Astrocyte (in vitro differentiated cells and primary cell): Measurements from ENCODE around the gene MYO19. TPM values are rescaled to one million over a fixed set of nuclear protein-coding genes. Genes with fewer than 3 reads are reported as not detected.

Experiments used
- DNase-seq: peaks from one replicate; pipeline ENCODE4 v3.0.0-alpha.2; 2010; ENCODE audit warnings: low read depth
- FAIRE-seq: peaks from 2 replicates; lab custom pipeline; 2011; peaks lifted over from hg19 to GRCh38; lab: Jason Lieb, UNC
- H2AFZ ChIP-seq: 2 replicates; pipeline ENCODE4 v1.6.0; 2012; ENCODE audit warnings: low read depth, low read length, inconsistent platforms
- H3K27ac ChIP-seq: 2 replicates; pipeline ENCODE4 v1.5.1; 2011; ENCODE audit warnings: low read depth, low read length, inconsistent platforms
- H3K27me3 ChIP-seq: 2 replicates; pipeline ENCODE4 v1.6.0; 2011; ENCODE audit warnings: low read length, inconsistent platforms; ENCODE audit not compliant: insufficient read depth
- H3K36me3 ChIP-seq: 2 replicates; pipeline ENCODE4 v1.5.1; 2011; ENCODE audit warnings: low read length, inconsistent platforms; ENCODE audit not compliant: insufficient read depth
- H3K4me1 ChIP-seq: 2 replicates; pipeline ENCODE4 v1.5.1; 2011; ENCODE audit warnings: low read length, inconsistent platforms; ENCODE audit not compliant: insufficient read depth
- H3K4me2 ChIP-seq: 2 replicates; pipeline ENCODE4 v1.6.0; 2012; ENCODE audit warnings: low read length, inconsistent platforms
- H3K4me3 ChIP-seq: 2 replicates; pipeline ENCODE4 v1.5.1; 2011; ENCODE audit warnings: low read depth, mild to moderate bottlenecking, low read length, inconsistent platforms; ENCODE audit not compliant: insufficient read depth
- H3K79me2 ChIP-seq: 2 replicates; pipeline ENCODE4 v1.6.0; 2012; ENCODE audit warnings: mild to moderate bottlenecking, low read length, inconsistent platforms; ENCODE audit not compliant: insufficient read depth
- H3K9ac ChIP-seq: 2 replicates; pipeline ENCODE4 v1.6.0; 2012; ENCODE audit warnings: mild to moderate bottlenecking, low read length, inconsistent platforms
- H3K9me3 ChIP-seq: 2 replicates; pipeline ENCODE4 v1.5.1; 2012; ENCODE audit warnings: low read depth, mild to moderate bottlenecking, low read length, inconsistent platforms; ENCODE audit not compliant: insufficient read depth
- H4K20me1 ChIP-seq: 2 replicates; pipeline ENCODE4 v1.6.0; 2012; ENCODE audit warnings: low read length, inconsistent platforms; ENCODE audit not compliant: insufficient read depth
- H3K27ac Mint-ChIP-seq: one replicate; pipeline ENCODE4 v1.8.0; 2021; ENCODE audit warnings: mild to moderate bottlenecking, mixed read lengths; ENCODE audit not compliant: unreplicated experiment
- H3K27me3 Mint-ChIP-seq: one replicate; pipeline ENCODE4 v1.8.0; 2021; ENCODE audit warnings: low read depth, mixed read lengths; ENCODE audit not compliant: unreplicated experiment
- H3K36me3 Mint-ChIP-seq: one replicate; pipeline ENCODE4 v1.8.0; 2021; ENCODE audit warnings: low read depth, mixed read lengths; ENCODE audit not compliant: unreplicated experiment
- H3K4me1 Mint-ChIP-seq: one replicate; pipeline ENCODE4 v1.8.0; 2021; ENCODE audit warnings: low read depth, mixed read lengths; ENCODE audit not compliant: unreplicated experiment
- H3K4me3 Mint-ChIP-seq: one replicate; pipeline ENCODE4 v1.8.0; 2021; ENCODE audit warnings: mild to moderate bottlenecking, moderate library complexity, mixed read lengths; ENCODE audit not compliant: unreplicated experiment
- H3K9me3 Mint-ChIP-seq: one replicate; pipeline ENCODE4 v1.8.0; 2021; ENCODE audit warnings: mild to moderate bottlenecking, mixed read lengths; ENCODE audit not compliant: unreplicated experiment
- CTCF ChIP-seq: IDR thresholded peaks from 2 replicates; pipeline ENCODE4 v1.5.1; 2011; ENCODE audit warnings: low read depth, mild to moderate bottlenecking, inconsistent platforms, low read length, moderate library complexity; ENCODE audit not compliant: insufficient read depth
- EZH2 ChIP-seq: IDR thresholded peaks from 2 replicates; pipeline ENCODE4 v1.6.1; 2012; ENCODE audit warnings: mild to moderate bottlenecking, low read length, inconsistent platforms; ENCODE audit not compliant: insufficient read depth
- total RNA-seq: library from RNA; stranded (reverse); gene quantifications from 2 replicates; pipeline ENCODE4 v1.2.1, GENCODE V29; 2021

The MYO19 gene
- total RNA-seq, 1 donor from 2014 or later = 42.9 TPM

- TF ChIP-seq EZH2 (no peak), CTCF (no peak)
- Histone ChIP-seq H3K79me2 (peaks cover 66% of the 10 kb centered on the region), H3K9me3 (no peaks in the 10 kb centered on the region), H3K9ac (peak within 1 kb of the TSS; percentile 99), H3K4me1 (peaks cover 9% of the 10 kb centered on the region), H3K27ac (peak within 1 kb of the TSS; percentile 98), H3K36me3 (no peaks in the 10 kb centered on the region), H3K27me3 (no peaks in the 10 kb centered on the region), H3K4me3 (peak within 1 kb of the TSS; percentile 93), H3K4me2 (peak within 1 kb of the TSS; percentile 92), H4K20me1 (peaks cover 38% of the 10 kb centered on the region), H2AFZ (peak within 1 kb of the TSS; percentile 94)
- Mint-ChIP-seq H3K4me1 (peaks cover 13% of the 10 kb centered on the region), H3K27me3 (no peaks in the 10 kb centered on the region), H3K36me3 (peaks cover 5% of the 10 kb centered on the region), H3K4me3 (peak within 1 kb of the TSS; percentile 93), H3K27ac (peak within 1 kb of the TSS; percentile 97), H3K9me3 (no peaks in the 10 kb centered on the region)
- no peak for FAIRE-seq
- peak; percentile 90 for DNase-seq
Measured at GRCh38 chr17:36544307-36545076, 9.8 kb upstream of the MYO19 start, which contains the start of gene GGNBP2. TSS of gene GGNBP2 (plus strand) at chr17:36544919. CDS start at chr17:36545725, 806 bp downstream.

GRCh38 chr17:36544044-36544306, 9.3 kb upstream of the MYO19 start:
- DNase-seq (peak; percentile 47), FAIRE-seq (no peak)
- peak overlapping the region; percentile 97 for H3K27ac Mint-ChIP-seq
- peaks cover 60% of the 10 kb centered on the region for H3K79me2 ChIP-seq
- H3K9me3 ChIP-seq = no peaks in the 10 kb centered on the region
- H3K4me1 Mint-ChIP-seq = peaks cover 13% of the 10 kb centered on the region
- TF ChIP-seq EZH2 = no peak
- no peak for TF ChIP-seq CTCF
- no peaks in the 10 kb centered on the region for H3K27me3 ChIP-seq
- peak overlapping the region; percentile 86 for H3K4me2 ChIP-seq
- no peaks in the 10 kb centered on the region for H3K36me3 ChIP-seq
- H3K27ac ChIP-seq = peak overlapping the region; percentile 98
- peaks cover 33% of the 10 kb centered on the region for H4K20me1 ChIP-seq
- H3K4me1 ChIP-seq = peaks cover 9% of the 10 kb centered on the region
- no peaks in the 10 kb centered on the region for H3K27me3 Mint-ChIP-seq
- peaks cover 5% of the 10 kb centered on the region for H3K36me3 Mint-ChIP-seq
- no peaks in the 10 kb centered on the region for H3K9me3 Mint-ChIP-seq
- peak overlapping the region; percentile 99 for H3K9ac ChIP-seq
- H3K4me3 ChIP-seq = peak overlapping the region; percentile 90
- peak overlapping the region; percentile 93 for H3K4me3 Mint-ChIP-seq
- peak overlapping the region; percentile 94 for H2AFZ ChIP-seq

- H3K9ac ChIP-seq = no peak overlapping the region
- Mint-ChIP-seq H3K27ac (no peak overlapping the region), H3K4me1 (peaks cover 3% of the 10 kb centered on the region), H3K36me3 (peaks cover 5% of the 10 kb centered on the region), H3K4me3 (peak overlapping the region; percentile 93), H3K27me3 (no peaks in the 10 kb centered on the region), H3K9me3 (no peaks in the 10 kb centered on the region)
- H3K4me2 ChIP-seq = no peak overlapping the region
- H4K20me1 ChIP-seq = peaks cover 22% of the 10 kb centered on the region
- no peaks in the 10 kb centered on the region for H3K27me3 ChIP-seq
- no peaks in the 10 kb centered on the region for H3K9me3 ChIP-seq
- no peak overlapping the region for H3K4me3 ChIP-seq
- no peak overlapping the region for H2AFZ ChIP-seq
- peaks cover 7% of the 10 kb centered on the region for H3K36me3 ChIP-seq
- H3K79me2 ChIP-seq = peaks cover 55% of the 10 kb centered on the region
- H3K27ac ChIP-seq = no peak overlapping the region
- TF ChIP-seq CTCF (no peak), EZH2 (no peak)
- DNase-seq = no peak
- no peak for FAIRE-seq
- peaks cover 6% of the 10 kb centered on the region for H3K4me1 ChIP-seq
Measured at GRCh38 chr17:36542755-36543154, 8.1 kb upstream of the MYO19 start.
